GM12878 (cell line): ENCODE results near the gene RNF38. TPM values are rescaled to one million over a fixed set of nuclear protein-coding genes. Genes with fewer than 3 reads are reported as not detected.

Source experiments
- ATAC-seq: fragments of 200-7000 bp; cut with Tn5 transposase; 3 replicates; pipeline ENCODE4 v1.9.1; 2020; ENCODE audit warnings: mild to moderate bottlenecking, moderate library complexity
- BruUV-seq: library from RNA; stranded (reverse); fragments of 400-500 nt; replicated peaks from 2 replicates; lab custom pipeline; 2021; lab: Mats Ljungman, UMichigan
- CTCF ChIA-PET: fragments of 300-600 bp; sonication (Branson Sonifier 250); formaldehyde crosslinking; extraction: SDS; loops from one replicate; lab custom pipeline; 2021; ENCODE audit warnings: inconsistent platforms; lab: Yijun Ruan, JAX
- POLR2A ChIA-PET: fragments of 350-600 bp; formaldehyde crosslinking; extraction: SDS; loops from one replicate; lab custom pipeline; 2021; ENCODE audit warnings: inconsistent platforms; lab: Charles Lee
- RAD21 ChIA-PET: fragments of 300-600 bp; sonication (Branson Sonifier 250); formaldehyde crosslinking; loops from one replicate; lab custom pipeline; 2023; ENCODE audit warnings: antibody characterized with exemption; ENCODE audit not compliant: unreplicated experiment; lab: Charles Lee
- SMC1A ChIA-PET: fragments of 300-600 bp; sonication (Branson Sonifier 250); formaldehyde crosslinking; loops from one replicate; lab custom pipeline; 2023; ENCODE audit not compliant: unreplicated experiment, uncharacterized antibody; lab: Charles Lee
- DNase-seq: peaks from one replicate; pipeline ENCODE4 v3.0.0-alpha.2; 2011; ENCODE audit warnings: low read depth, low spot score
- FAIRE-seq: peaks from 3 replicates; lab custom pipeline; 2011; peaks lifted over from hg19 to GRCh38; lab: Jason Lieb, UNC
- H2AFZ ChIP-seq: 2 replicates; pipeline ENCODE4 v1.6.0; 2011; ENCODE audit warnings: low read depth, low read length, control low read depth; ENCODE audit not compliant: control insufficient read depth
- H3K27ac ChIP-seq: 2 replicates; pipeline ENCODE4 v1.5.1; 2011; ENCODE audit warnings: control low read depth; ENCODE audit not compliant: control insufficient read depth, insufficient read depth
- H3K27me3 ChIP-seq, 2 experiments: replicated peaks in 1 of 2; 2 replicates each; pipeline versions ENCODE4 v1.6.0 to v1.6.1; 2011; ENCODE audit warnings: low read length in 1 of 2; ENCODE audit not compliant: control insufficient read depth in 2 of 2, insufficient read depth in 2 of 2
- H3K36me3 ChIP-seq, 2 experiments: 2 replicates each; pipeline ENCODE4 v1.5.1; 2011; ENCODE audit warnings: low read length in 1 of 2; ENCODE audit not compliant: control insufficient read depth in 2 of 2, insufficient read depth in 2 of 2
- H3K4me1 ChIP-seq: 2 replicates; pipeline ENCODE4 v1.6.1; 2011; ENCODE audit warnings: mild to moderate bottlenecking, low read length, moderate library complexity, mixed read lengths; ENCODE audit not compliant: control insufficient read depth, insufficient read depth
- H3K4me2 ChIP-seq: 2 replicates; pipeline ENCODE4 v1.6.0; 2011; ENCODE audit warnings: control low read depth; ENCODE audit not compliant: control insufficient read depth, insufficient read depth
- H3K4me3 ChIP-seq: fragments of 200-600 bp; sonication (generic); 2 replicates; pipeline ENCODE4 v1.5.1; 2016
- H3K79me2 ChIP-seq: 2 replicates; pipeline ENCODE4 v1.6.0; 2011; ENCODE audit warnings: low read length; ENCODE audit not compliant: control insufficient read depth, insufficient read depth
- H3K9ac ChIP-seq: 2 replicates; pipeline ENCODE4 v1.8.0; 2011; ENCODE audit warnings: low read length, control low read depth, mixed read lengths; ENCODE audit not compliant: control insufficient read depth, insufficient read depth
- H3K9me3 ChIP-seq: replicated peaks from 3 replicates; pipeline ENCODE4 v1.5.1; 2011; ENCODE audit warnings: mild to moderate bottlenecking, low read length; ENCODE audit not compliant: control insufficient read depth, insufficient read depth
- H4K20me1 ChIP-seq: 2 replicates; pipeline ENCODE4 v1.6.0; 2011; ENCODE audit not compliant: control insufficient read depth, insufficient read depth
- BACH1 ChIP-seq: fragments of 450-650 bp; IDR thresholded peaks from 2 replicates; pipeline ENCODE4 v1.6.1; 2017; ENCODE audit warnings: mild to moderate bottlenecking, borderline replicate concordance
- CHD1 ChIP-seq: IDR thresholded peaks from 2 replicates; pipeline ENCODE4 v1.6.1; 2012; ENCODE audit warnings: low read depth, low read length, improper control_type of control experiment
- NRF1 ChIP-seq: conservative IDR thresholded peaks from 2 replicates; pipeline ENCODE4 v1.6.1; 2011; ENCODE audit warnings: mild to moderate bottlenecking, low read depth, low read length, improper control_type of control experiment
- PAX8 ChIP-seq: fragments of 450-650 bp; IDR thresholded peaks from 2 replicates; pipeline ENCODE4 v1.6.1; 2017; ENCODE audit warnings: mild to moderate bottlenecking, moderate library complexity
- PBX3 ChIP-seq: IDR thresholded peaks from 2 replicates; pipeline ENCODE4 v1.6.1; 2011; ENCODE audit warnings: mild to moderate bottlenecking, low read depth, low read length, moderate library complexity; ENCODE audit not compliant: insufficient replicate concordance
- PKNOX1 ChIP-seq: fragments of 450-650 bp; IDR thresholded peaks from 2 replicates; pipeline ENCODE4 v1.6.1; 2016; ENCODE audit warnings: mild to moderate bottlenecking
- POLR2AphosphoS5 ChIP-seq: IDR thresholded peaks from 2 replicates; pipeline ENCODE4 v1.6.1; 2011; ENCODE audit warnings: mild to moderate bottlenecking, low read length, inconsistent platforms
- RCOR1 ChIP-seq: conservative IDR thresholded peaks from 2 replicates; pipeline ENCODE4 v1.6.1; 2012; ENCODE audit warnings: low read depth, low read length, improper control_type of control experiment
- RUNX3 ChIP-seq: IDR thresholded peaks from 2 replicates; pipeline ENCODE4 v1.6.1; 2012; ENCODE audit warnings: low read length, inconsistent platforms
- SMAD1 ChIP-seq: fragments of 450-650 bp; IDR thresholded peaks from 2 replicates; pipeline ENCODE4 v1.6.1; 2018; ENCODE audit warnings: mild to moderate bottlenecking, low read depth; ENCODE audit not compliant: partially characterized antibody
- SPI1 ChIP-seq: IDR thresholded peaks from 2 replicates; pipeline ENCODE4 v1.6.1; 2011; ENCODE audit warnings: low read depth, mild to moderate bottlenecking, low read length, moderate library complexity, borderline replicate concordance; ENCODE audit not compliant: insufficient read depth
- SREBF2 ChIP-seq: IDR thresholded peaks from 2 replicates; pipeline ENCODE4 v1.6.1; 2012; ENCODE audit warnings: mild to moderate bottlenecking, low read length
- STAT1 ChIP-seq: fragments of 450-650 bp; conservative IDR thresholded peaks from 2 replicates; pipeline ENCODE4 v1.6.1; 2014; ENCODE audit warnings: antibody characterized with exemption, mild to moderate bottlenecking
- TCF3 ChIP-seq: IDR thresholded peaks from 2 replicates; pipeline ENCODE4 v1.6.1; 2012; ENCODE audit warnings: low read depth, mild to moderate bottlenecking, low read length, borderline replicate concordance; ENCODE audit not compliant: insufficient read depth
- WGBS: methylation state at CpG from one replicate; pipeline ENCODE4 v1.1.6; 2016; ENCODE audit warnings: low lambda C conversion rate; ENCODE audit not compliant: insufficient replicate concordance, insufficient coverage; ENCODE audit errors: missing lambda C conversion rate; 5-methylcytosine and 5-hydroxymethylcytosine counted together
- in situ Hi-C: fragments of 300-500 bp; cut with MboI; formaldehyde crosslinking; loops from 9 replicates; pipeline ENCODE4 v1.14.3; 2018; ENCODE audit warnings: mixed read lengths
- intact Hi-C: fragments of 100-400 bp; cut with micrococcal nuclease; formaldehyde crosslinking; loops from one replicate; pipeline ENCODE4 v1.14.2; 2022; ENCODE audit not compliant: unreplicated experiment
- polyA plus RNA-seq, 11 experiments: library from polyadenylated mRNA; depleted of rRNA in 4 of 11; unstranded in 6 of 11; stranded (reverse) in 5 of 11; fragments of >200 nt; fragmentation: Nextera tagmentation in 4 of 11; fragmentation: Illumina TruSeq in 1 of 11; extraction: Ambion mirVana in 4 of 11; extraction: Trizol in 1 of 11; gene quantifications; 1 replicate in 1 of 11; 2 replicates in 10 of 11; pipeline versions ENCODE4 v1.2.1 to v1.2.3, GENCODE V29; 2011 to 2016; ENCODE audit warnings: inconsistent platforms in 2 of 11, missing spikeins in 2 of 11, low read depth in 1 of 11
- total RNA-seq, 4 experiments: library from RNA; depleted of rRNA in 3 of 4; stranded (reverse); fragments of >200 nt in 3 of 4; fragmentation: Illumina TruSeq in 1 of 4; extraction: Trizol in 1 of 4; gene quantifications; 2 replicates each; pipeline versions ENCODE4 v1.2.1 to v1.2.3, GENCODE V29; 2013 to 2021
- TF ChIP-seq, protein P1 (sequence below): fragments of 450-650 bp; formaldehyde crosslinking; IDR thresholded peaks from 2 replicates; pipeline ENCODE4 v1.4.0; 2022; ENCODE audit warnings: mild to moderate bottlenecking, moderate library complexity

RNF38 gene
- total and polyA plus RNA-seq, 10 of the 15 experiments (the other 5 are each of a cell fraction or from before 2014, with no cell fraction given) = 5.1 to 34.7 (median 12.7) TPM

GRCh38 chr9:36436909-36437308 is 36.8 kb upstream of the RNF38 start:
- 100% methylated on average over 2 of the region's 2 CpGs for WGBS
- Histone ChIP-seq H3K4me2 (no peak overlapping the region), H3K79me2 (peaks cover 7% of the 10 kb centered on the region), H3K27me3 (no peaks in the 10 kb centered on the region), H3K9me3 (no peaks in the 10 kb centered on the region), H3K36me3 (no peaks in the 10 kb centered on the region), H3K27ac (no peak overlapping the region), H3K9ac (no peak overlapping the region), H2AFZ (no peak overlapping the region), H3K4me1 (no peaks in the 10 kb centered on the region), H4K20me1 (no peaks in the 10 kb centered on the region), H3K4me3 (no peak overlapping the region)
- intact Hi-C loops = no loop called here
- ATAC-seq (no peak), FAIRE-seq (no peak), DNase-seq (no peak)
- POLR2A ChIA-PET = interaction anchor here (0.6 to 2.6 kb wide), 2 partner anchors 11 to 27 kb away, joined by 3 to 7 read pairs; no protein-coding TSS in a partner anchor
- TF ChIP-seq SPI1 = no peak
- no peak for TF ChIP-seq PAX8
- TF ChIP-seq POLR2AphosphoS5 = no peak
- TF ChIP-seq STAT1 = no peak
- TF ChIP-seq PKNOX1 = no peak
- TF ChIP-seq CHD1 = no peak
- no peak for TF ChIP-seq NRF1
- TF ChIP-seq PBX3 = no peak
- no peak for TF ChIP-seq SMAD1
- TF ChIP-seq, protein P1, sequence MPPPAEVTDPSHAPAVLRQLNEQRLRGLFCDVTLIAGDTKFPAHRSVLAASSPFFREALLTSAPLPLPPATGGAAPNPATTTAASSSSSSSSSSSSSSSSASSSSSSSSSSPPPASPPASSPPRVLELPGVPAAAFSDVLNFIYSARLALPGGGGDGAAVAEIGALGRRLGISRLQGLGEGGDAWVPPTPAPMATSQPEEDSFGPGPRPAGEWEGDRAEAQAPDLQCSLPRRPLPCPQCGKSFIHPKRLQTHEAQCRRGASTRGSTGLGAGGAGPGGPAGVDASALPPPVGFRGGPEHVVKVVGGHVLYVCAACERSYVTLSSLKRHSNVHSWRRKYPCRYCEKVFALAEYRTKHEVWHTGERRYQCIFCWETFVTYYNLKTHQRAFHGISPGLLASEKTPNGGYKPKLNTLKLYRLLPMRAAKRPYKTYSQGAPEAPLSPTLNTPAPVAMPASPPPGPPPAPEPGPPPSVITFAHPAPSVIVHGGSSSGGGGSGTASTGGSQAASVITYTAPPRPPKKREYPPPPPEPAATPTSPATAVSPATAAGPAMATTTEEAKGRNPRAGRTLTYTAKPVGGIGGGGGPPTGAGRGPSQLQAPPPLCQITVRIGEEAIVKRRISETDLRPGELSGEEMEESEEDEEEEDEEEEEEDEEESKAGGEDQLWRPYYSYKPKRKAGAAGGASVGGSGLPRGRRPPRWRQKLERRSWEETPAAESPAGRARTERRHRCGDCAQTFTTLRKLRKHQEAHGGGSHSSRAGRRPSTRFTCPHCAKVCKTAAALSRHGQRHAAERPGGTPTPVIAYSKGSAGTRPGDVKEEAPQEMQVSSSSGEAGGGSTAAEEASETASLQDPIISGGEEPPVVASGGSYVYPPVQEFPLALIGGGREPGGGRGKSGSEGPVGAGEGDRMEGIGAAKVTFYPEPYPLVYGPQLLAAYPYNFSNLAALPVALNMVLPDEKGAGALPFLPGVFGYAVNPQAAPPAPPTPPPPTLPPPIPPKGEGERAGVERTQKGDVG (CRISPR knock-in tag) = no peak
- no peak for TF ChIP-seq RCOR1
- no peak for TF ChIP-seq BACH1
- TF ChIP-seq SREBF2 = no peak
- no peak for TF ChIP-seq TCF3
- no peak for TF ChIP-seq RUNX3
- in situ Hi-C loops = no loop called here
- RAD21 ChIA-PET = interaction anchor here (0.7 kb wide), 2 partner anchors 184 to 1366 kb away, joined by 4 read pairs; no protein-coding TSS in a partner anchor
- SMC1A ChIA-PET = interaction anchor here (1.3 to 2.9 kb wide), 3 partner anchors 10 to 119 kb away, joined by 3 to 9 read pairs (median 5); no protein-coding TSS in a partner anchor
- CTCF ChIA-PET = interaction anchor here (4.6 to 5.6 kb wide), 2 partner anchors 13 to 30 kb away, joined by 26 to 33 read pairs; no protein-coding TSS in a partner anchor
- no TSS peak for BruUV-seq
